Measurements from ENCODE around the gene MOGAT3. TPM values are rescaled to one million over a fixed set of nuclear protein-coding genes. Genes with fewer than 3 reads are reported as not detected.

The MOGAT3 gene
- polyA plus RNA-seq, 1 donor (not counting 4 experiments of a cell fraction or from before 2014, with no cell fraction given), result not detected

DNA sequence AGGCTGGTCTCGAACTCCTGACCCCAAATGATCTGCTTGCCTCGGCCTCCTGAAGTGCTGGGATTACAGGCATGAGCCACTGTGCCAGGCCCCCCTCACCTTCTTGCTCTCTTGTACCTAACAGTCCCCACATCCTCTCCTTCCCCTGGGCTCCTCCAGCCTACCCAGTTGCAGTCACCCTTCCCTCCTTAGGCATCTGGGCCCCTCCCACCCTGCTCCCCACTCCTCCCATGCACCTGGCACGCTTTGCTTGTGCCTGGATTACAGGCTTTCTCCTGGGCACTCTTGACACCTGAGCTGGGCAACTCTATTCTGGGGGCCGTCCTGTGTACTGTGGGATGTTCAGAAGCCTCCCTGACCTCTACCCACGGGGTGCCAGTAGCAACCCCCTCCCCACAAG lies 33.8 kb upstream of the MOGAT3 start:
- dilution Hi-C loops (cut with MboI; ENCODE audit: extremely low pct_ligation_motif_present, low sequenced_read_pairs), result no loop called here
- Histone ChIP-seq H3K9me3 (ENCODE audit: control insufficient read depth, low read depth, low read length) (no peaks in the 10 kb centered on the region), H3K4me3 (ENCODE audit: control insufficient read depth in 2 of 3, extremely low read depth in 1 of 3, insufficient read depth in 2 of 3, low read depth in 1 of 3, low read length in 3 of 3) (no peak overlapping the region), H2AFZ (ENCODE audit: control insufficient read depth, low read length) (no peak overlapping the region), H3K4me2 (ENCODE audit: control insufficient read depth, extremely low read depth, insufficient read depth, low read depth, low read length) (no peak overlapping the region), H3K27me3 (ENCODE audit: control insufficient read depth, extremely low read depth, insufficient read depth, low read length) (no peaks in the 10 kb centered on the region), H3K27ac (ENCODE audit: control insufficient read depth, insufficient read depth, low read length) (no peak overlapping the region), H3K36me3 (ENCODE audit: control insufficient read depth in 2 of 2, extremely low read depth in 1 of 2, insufficient read depth in 2 of 2, low read length in 2 of 2) (peaks cover 4 to 13% of the 10 kb centered on the region in 2 experiments), H4K20me1 (ENCODE audit: control insufficient read depth, extremely low read depth, insufficient read depth, low read length) (no peaks in the 10 kb centered on the region), H3K9me1 (ENCODE audit: control insufficient read depth, extremely low read depth, insufficient read depth, low read length) (no peaks in the 10 kb centered on the region), H3K4me1 (ENCODE audit: control insufficient read depth, extremely low read depth, insufficient read depth, low read length) (peaks cover 8% of the 10 kb centered on the region), H3K9ac (ENCODE audit: control insufficient read depth, extremely low read depth, insufficient read depth, low read length) (no peak overlapping the region), H3K79me2 (ENCODE audit: control insufficient read depth, insufficient read depth, low read length) (no peaks in the 10 kb centered on the region)
- DNase-seq (ENCODE audit: low read depth, low spot score) (no peak), FAIRE-seq (no peak)
- TF ChIP-seq, protein P1, sequence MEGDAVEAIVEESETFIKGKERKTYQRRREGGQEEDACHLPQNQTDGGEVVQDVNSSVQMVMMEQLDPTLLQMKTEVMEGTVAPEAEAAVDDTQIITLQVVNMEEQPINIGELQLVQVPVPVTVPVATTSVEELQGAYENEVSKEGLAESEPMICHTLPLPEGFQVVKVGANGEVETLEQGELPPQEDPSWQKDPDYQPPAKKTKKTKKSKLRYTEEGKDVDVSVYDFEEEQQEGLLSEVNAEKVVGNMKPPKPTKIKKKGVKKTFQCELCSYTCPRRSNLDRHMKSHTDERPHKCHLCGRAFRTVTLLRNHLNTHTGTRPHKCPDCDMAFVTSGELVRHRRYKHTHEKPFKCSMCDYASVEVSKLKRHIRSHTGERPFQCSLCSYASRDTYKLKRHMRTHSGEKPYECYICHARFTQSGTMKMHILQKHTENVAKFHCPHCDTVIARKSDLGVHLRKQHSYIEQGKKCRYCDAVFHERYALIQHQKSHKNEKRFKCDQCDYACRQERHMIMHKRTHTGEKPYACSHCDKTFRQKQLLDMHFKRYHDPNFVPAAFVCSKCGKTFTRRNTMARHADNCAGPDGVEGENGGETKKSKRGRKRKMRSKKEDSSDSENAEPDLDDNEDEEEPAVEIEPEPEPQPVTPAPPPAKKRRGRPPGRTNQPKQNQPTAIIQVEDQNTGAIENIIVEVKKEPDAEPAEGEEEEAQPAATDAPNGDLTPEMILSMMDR (optimal IDR thresholded peaks at IDR 0.05 in 1 of 3, IDR thresholded peaks at IDR 0.05 in 1 of 3, conservative IDR thresholded peaks at IDR 0.05 in 1 of 3; ENCODE audit: extremely low read depth in 1 of 3, insufficient read depth in 2 of 3, low read length in 3 of 3), result no peak
- TF ChIP-seq EZH2 (IDR thresholded peaks at IDR 0.05; ENCODE audit: low read length), result no peak

DNA sequence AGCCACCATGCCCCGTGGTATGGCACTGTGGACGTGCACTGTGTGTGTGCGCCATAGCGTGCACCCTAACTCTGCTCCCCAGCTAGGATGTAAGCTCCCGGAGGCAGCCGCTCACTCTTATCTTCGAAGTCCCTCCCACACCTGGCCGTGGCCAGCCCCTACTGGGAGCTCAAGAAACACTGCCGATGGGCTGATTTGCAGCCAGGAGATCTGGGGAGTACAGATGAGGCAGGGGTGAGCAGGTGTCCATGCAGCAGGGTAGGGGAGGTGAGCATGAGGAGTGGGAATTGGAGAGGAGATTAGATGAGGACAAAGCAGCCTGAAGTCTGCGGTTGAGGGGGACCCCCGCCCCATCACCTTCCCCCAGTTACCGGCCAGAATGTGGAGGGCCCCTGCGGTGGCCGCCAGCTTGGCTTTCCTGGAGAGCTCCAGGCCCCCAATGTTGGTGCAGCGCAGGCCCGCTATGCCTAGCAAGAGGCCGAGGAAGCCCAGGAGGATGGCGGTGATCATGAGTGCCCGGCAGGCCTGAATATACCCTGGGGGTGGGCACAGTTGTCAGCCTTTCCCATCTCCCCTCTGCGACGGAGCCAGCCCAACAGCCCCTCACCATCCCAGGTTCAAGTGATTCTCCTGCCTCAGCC lies 33.2 kb upstream of the MOGAT3 start:
- Histone ChIP-seq H4K20me1 (ENCODE audit: control insufficient read depth, extremely low read depth, insufficient read depth, low read length) (no peaks in the 10 kb centered on the region), H3K9me3 (ENCODE audit: control insufficient read depth, low read depth, low read length) (no peaks in the 10 kb centered on the region), H3K9ac (ENCODE audit: control insufficient read depth, extremely low read depth, insufficient read depth, low read length) (no peak overlapping the region), H3K9me1 (ENCODE audit: control insufficient read depth, extremely low read depth, insufficient read depth, low read length) (no peaks in the 10 kb centered on the region), H3K4me3 (ENCODE audit: control insufficient read depth in 2 of 3, extremely low read depth in 1 of 3, insufficient read depth in 2 of 3, low read depth in 1 of 3, low read length in 3 of 3) (no peak overlapping the region), H3K27me3 (ENCODE audit: control insufficient read depth, extremely low read depth, insufficient read depth, low read length) (no peaks in the 10 kb centered on the region), H3K4me2 (ENCODE audit: control insufficient read depth, extremely low read depth, insufficient read depth, low read depth, low read length) (no peak overlapping the region), H3K79me2 (ENCODE audit: control insufficient read depth, insufficient read depth, low read length) (no peaks in the 10 kb centered on the region), H3K36me3 (ENCODE audit: control insufficient read depth in 2 of 2, extremely low read depth in 1 of 2, insufficient read depth in 2 of 2, low read length in 2 of 2) (peaks cover 4 to 14% of the 10 kb centered on the region in 2 experiments), H3K27ac (ENCODE audit: control insufficient read depth, insufficient read depth, low read length) (no peak overlapping the region), H3K4me1 (ENCODE audit: control insufficient read depth, extremely low read depth, insufficient read depth, low read length) (peaks cover 8% of the 10 kb centered on the region), H2AFZ (ENCODE audit: control insufficient read depth, low read length) (no peak overlapping the region)
- dilution Hi-C loops (cut with MboI; ENCODE audit: extremely low pct_ligation_motif_present, low sequenced_read_pairs), result no loop called here
- FAIRE-seq (no peak), DNase-seq (ENCODE audit: low read depth, low spot score) (no peak)
- no peak for TF ChIP-seq EZH2 (IDR thresholded peaks at IDR 0.05; ENCODE audit: low read length)
- TF ChIP-seq, protein P1 (optimal IDR thresholded peaks at IDR 0.05 in 1 of 3, IDR thresholded peaks at IDR 0.05 in 1 of 3, conservative IDR thresholded peaks at IDR 0.05 in 1 of 3; ENCODE audit: extremely low read depth in 1 of 3, insufficient read depth in 2 of 3, low read length in 3 of 3), result no peak

Measured in keratinocyte (primary cell).